Activated B cell treated with CpG ODN at 0.5 μM for 24 hours (primary cell): Measurements from ENCODE around the gene CLEC10A. TPM values are rescaled to one million over a fixed set of nuclear protein-coding genes. Genes with fewer than 3 reads are reported as not detected.

Source experiments
- ATAC-seq: fragments of 200-7000 bp; cut with Tn5 transposase; one replicate; pipeline ENCODE4 v1.10.0; 2021; ENCODE audit warnings: low read depth, mild to moderate bottlenecking, moderate library complexity
- CTCF ChIA-PET: fragments of 350-600 bp; sonication (Branson Sonifier 250); formaldehyde crosslinking; loops from one replicate; lab custom pipeline; 2021; ENCODE audit warnings: antibody characterized with exemption; lab: Charles Lee
- POLR2A ChIA-PET: fragments of 350-600 bp; sonication (Branson Sonifier 250); formaldehyde crosslinking; loops from one replicate; lab custom pipeline; 2021; ENCODE audit warnings: antibody characterized with exemption; lab: Charles Lee
- DNase-seq: peaks from one replicate; pipeline ENCODE4 v3.0.0; 2022
- H3K27ac Mint-ChIP-seq: one replicate; pipeline ENCODE4 v1.8.0; 2020; ENCODE audit warnings: mixed read lengths
- H3K27me3 Mint-ChIP-seq: one replicate; pipeline ENCODE4 v1.8.0; 2021; ENCODE audit warnings: mixed read lengths
- H3K36me3 Mint-ChIP-seq: one replicate; pipeline ENCODE4 v1.8.0; 2021; ENCODE audit warnings: low read depth, mixed read lengths
- H3K4me1 Mint-ChIP-seq: one replicate; pipeline ENCODE4 v1.8.0; 2021; ENCODE audit warnings: mixed read lengths
- H3K4me3 Mint-ChIP-seq: one replicate; pipeline ENCODE4 v1.8.0; 2020; ENCODE audit warnings: mild to moderate bottlenecking, mixed read lengths
- H3K9me3 Mint-ChIP-seq: one replicate; pipeline ENCODE4 v1.8.0; 2020; ENCODE audit warnings: mixed read lengths
- intact Hi-C: fragments of 100-400 bp; cut with micrococcal nuclease; formaldehyde crosslinking; loops from one replicate; pipeline ENCODE4 v1.15.1; 2024
- total RNA-seq: library from RNA; stranded (reverse); gene quantifications from 2 replicates; pipeline ENCODE4 v1.2.3, GENCODE V29; 2022
- TF ChIP-seq, protein P1 (sequence below): fragments of 200-600 bp; IDR thresholded peaks from one replicate; pipeline ENCODE4 v1.8.0; 2022; ENCODE audit warnings: antibody characterized with exemption, mild to moderate bottlenecking

CLEC10A gene
- total RNA-seq, 1 donor from 2014 or later: not detected

- Mint-ChIP-seq H3K27me3 (peaks cover 25% of the 10 kb centered on the region), H3K9me3 (no peaks in the 10 kb centered on the region), H3K4me1 (peaks cover 21% of the 10 kb centered on the region), H3K4me3 (no peak overlapping the region), H3K27ac (no peak overlapping the region), H3K36me3 (no peaks in the 10 kb centered on the region)
- CTCF ChIA-PET: no interaction called here
- POLR2A ChIA-PET: interaction anchor here (0.6 kb wide), 1 partner anchor 49 kb away, joined by 4 read pairs; no protein-coding TSS in a partner anchor
- intact Hi-C loops: no loop called here
- no peak for ATAC-seq
- no peak for DNase-seq
- TF ChIP-seq, protein P1, sequence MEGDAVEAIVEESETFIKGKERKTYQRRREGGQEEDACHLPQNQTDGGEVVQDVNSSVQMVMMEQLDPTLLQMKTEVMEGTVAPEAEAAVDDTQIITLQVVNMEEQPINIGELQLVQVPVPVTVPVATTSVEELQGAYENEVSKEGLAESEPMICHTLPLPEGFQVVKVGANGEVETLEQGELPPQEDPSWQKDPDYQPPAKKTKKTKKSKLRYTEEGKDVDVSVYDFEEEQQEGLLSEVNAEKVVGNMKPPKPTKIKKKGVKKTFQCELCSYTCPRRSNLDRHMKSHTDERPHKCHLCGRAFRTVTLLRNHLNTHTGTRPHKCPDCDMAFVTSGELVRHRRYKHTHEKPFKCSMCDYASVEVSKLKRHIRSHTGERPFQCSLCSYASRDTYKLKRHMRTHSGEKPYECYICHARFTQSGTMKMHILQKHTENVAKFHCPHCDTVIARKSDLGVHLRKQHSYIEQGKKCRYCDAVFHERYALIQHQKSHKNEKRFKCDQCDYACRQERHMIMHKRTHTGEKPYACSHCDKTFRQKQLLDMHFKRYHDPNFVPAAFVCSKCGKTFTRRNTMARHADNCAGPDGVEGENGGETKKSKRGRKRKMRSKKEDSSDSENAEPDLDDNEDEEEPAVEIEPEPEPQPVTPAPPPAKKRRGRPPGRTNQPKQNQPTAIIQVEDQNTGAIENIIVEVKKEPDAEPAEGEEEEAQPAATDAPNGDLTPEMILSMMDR: no peak
Observed at GRCh38 chr17:7084088-7084487, 4.0 kb upstream of the CLEC10A start.

GRCh38 chr17:7083592-7083991 is 3.5 kb upstream of the CLEC10A start:
- intact Hi-C loops: no loop called here
- no peak for ATAC-seq
- CTCF ChIA-PET: no interaction called here

DNA sequence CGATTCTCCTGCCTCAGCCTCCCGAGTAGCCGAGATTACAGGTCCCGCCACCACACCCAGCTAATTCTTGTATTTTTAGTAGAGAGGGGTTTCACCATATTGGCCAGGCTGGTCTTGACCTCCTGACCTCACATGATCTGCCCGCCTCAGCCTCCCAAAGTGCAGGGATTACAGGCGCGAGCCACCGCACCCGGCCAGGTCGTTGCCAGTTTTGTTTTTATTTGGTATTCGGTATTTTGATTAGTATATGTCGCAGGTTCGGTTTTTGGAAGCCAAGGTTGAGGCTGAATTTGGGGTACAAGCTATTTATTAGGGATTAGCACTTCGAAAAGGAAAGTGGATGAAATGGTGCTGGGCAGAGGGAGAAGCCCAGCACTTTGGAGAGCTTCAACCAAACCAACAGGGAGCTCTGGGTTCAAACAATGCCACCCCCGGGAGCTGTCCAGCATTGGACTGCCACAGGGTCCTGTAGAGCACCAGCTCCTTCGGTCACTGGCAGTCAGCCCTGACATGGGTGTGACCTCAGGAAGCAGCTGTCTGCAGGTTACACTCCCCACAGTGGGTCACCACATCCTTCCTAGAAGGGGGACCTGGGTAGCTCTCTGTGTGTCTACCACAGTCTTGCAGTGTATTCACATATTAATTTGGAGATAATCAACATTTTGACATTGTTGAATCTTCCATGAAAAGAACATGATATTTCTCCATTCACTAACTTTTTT is 1.5 kb upstream of the CLEC10A start:
- no peak for DNase-seq
- Mint-ChIP-seq H3K4me3 (no peak overlapping the region), H3K9me3 (no peaks in the 10 kb centered on the region), H3K4me1 (peaks cover 21% of the 10 kb centered on the region), H3K27me3 (peaks cover 18% of the 10 kb centered on the region), H3K36me3 (no peaks in the 10 kb centered on the region), H3K27ac (no peak overlapping the region)
- ATAC-seq: no peak
- ChIA-PET POLR2A (interaction anchor here (0.6 kb wide), 1 partner anchor 21 kb away, joined by 3 read pairs; no protein-coding TSS in a partner anchor), CTCF (interaction anchor here (0.6 kb wide), 1 partner anchor 36 kb away, joined by 3 read pairs; no protein-coding TSS in a partner anchor)
- intact Hi-C loops: no loop called here
- TF ChIP-seq, protein P1: no peak

More at GRCh38 chr17:7083592-7083991, 3.5 kb upstream of the CLEC10A start:
- DNase-seq: no peak
- H3K4me3 Mint-ChIP-seq: no peak overlapping the region
- H3K27me3 Mint-ChIP-seq: peaks cover 25% of the 10 kb centered on the region
- no peaks in the 10 kb centered on the region for H3K36me3 Mint-ChIP-seq
- H3K27ac Mint-ChIP-seq: no peak overlapping the region
- POLR2A ChIA-PET: no interaction called here
- H3K4me1 Mint-ChIP-seq: peaks cover 21% of the 10 kb centered on the region
- TF ChIP-seq, protein P1: no peak
- no peaks in the 10 kb centered on the region for H3K9me3 Mint-ChIP-seq

DNA sequence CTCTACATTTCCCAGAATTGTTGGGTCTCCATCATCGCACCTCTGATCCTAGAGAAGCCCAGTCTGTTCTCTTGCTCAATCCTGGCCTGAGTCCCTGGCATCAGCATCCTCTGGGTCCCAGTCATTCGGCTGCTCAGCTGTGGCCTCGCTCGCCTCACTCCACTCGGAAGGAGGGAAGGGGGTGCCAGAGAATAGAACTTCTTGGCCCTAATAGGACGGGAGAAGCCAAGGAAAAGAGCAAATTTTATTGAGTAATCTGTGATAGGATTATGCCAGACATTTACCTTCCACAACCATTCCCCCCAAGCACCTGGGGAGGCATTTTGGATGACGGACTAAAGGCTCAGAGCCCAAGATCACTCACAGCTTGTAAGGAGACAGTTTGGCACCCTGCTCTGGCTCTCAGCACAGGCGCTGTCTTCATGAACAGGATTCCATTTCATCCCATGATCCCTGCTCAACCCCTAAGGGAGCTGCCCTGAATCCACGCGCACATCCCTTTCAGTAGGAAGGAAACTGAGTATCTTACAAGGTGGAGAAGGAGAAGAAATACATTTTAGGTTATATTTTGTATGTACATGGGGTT is 498 bp upstream of the CLEC10A start:
- Mint-ChIP-seq H3K36me3 (no peaks in the 10 kb centered on the region), H3K27ac (no peak overlapping the region), H3K4me1 (peaks cover 21% of the 10 kb centered on the region), H3K4me3 (no peak overlapping the region), H3K9me3 (no peaks in the 10 kb centered on the region), H3K27me3 (peaks cover 14% of the 10 kb centered on the region)
- DNase-seq (no peak), ATAC-seq (no peak)
- POLR2A ChIA-PET: interaction anchor here (0.6 kb wide), 1 partner anchor 22 kb away, joined by 3 read pairs; no protein-coding TSS in a partner anchor
- TF ChIP-seq, protein P1: no peak
- CTCF ChIA-PET: no interaction called here
- intact Hi-C loops: no loop called here

GRCh38 chr17:7078711-7079110 is 1.3 kb downstream of the CLEC10A start:
- H3K27ac Mint-ChIP-seq: no peak overlapping the region
- peaks cover 17% of the 10 kb centered on the region for H3K4me1 Mint-ChIP-seq
- CTCF ChIA-PET: no interaction called here
- H3K4me3 Mint-ChIP-seq: no peak overlapping the region
- H3K27me3 Mint-ChIP-seq: peaks cover 13% of the 10 kb centered on the region
- ATAC-seq: no peak
- H3K9me3 Mint-ChIP-seq: no peaks in the 10 kb centered on the region
- no peak for DNase-seq
- POLR2A ChIA-PET: no interaction called here
- TF ChIP-seq, protein P1: no peak
- H3K36me3 Mint-ChIP-seq: no peaks in the 10 kb centered on the region
- intact Hi-C loops: no loop called here
